GM19025 (cell line): ENCODE data around the gene GOLGA6C.
"Not testable (repeated sequence)": the region's sequence is repeated elsewhere in the genome, so short reads cannot be mapped to it uniquely, and the experiment has no call there.

ENCODE experiments used
- ATAC-seq: cut with Tn5 transposase; IDR thresholded peaks from one replicate; pipeline ENCODE4 v1.9.1; 2021; ENCODE audit warnings: mild to moderate bottlenecking, low read depth, moderate library complexity; ENCODE audit not compliant: unreplicated experiment

The GOLGA6C gene

GRCh38 chr15:75258034-75258433, at the start of gene GOLGA6C:
TSS of gene GOLGA6C (plus strand) at chr15:75258334. CDS start at chr15:75258599, 265 bp downstream.
- ATAC-seq: not testable (repeated sequence)

DNA sequence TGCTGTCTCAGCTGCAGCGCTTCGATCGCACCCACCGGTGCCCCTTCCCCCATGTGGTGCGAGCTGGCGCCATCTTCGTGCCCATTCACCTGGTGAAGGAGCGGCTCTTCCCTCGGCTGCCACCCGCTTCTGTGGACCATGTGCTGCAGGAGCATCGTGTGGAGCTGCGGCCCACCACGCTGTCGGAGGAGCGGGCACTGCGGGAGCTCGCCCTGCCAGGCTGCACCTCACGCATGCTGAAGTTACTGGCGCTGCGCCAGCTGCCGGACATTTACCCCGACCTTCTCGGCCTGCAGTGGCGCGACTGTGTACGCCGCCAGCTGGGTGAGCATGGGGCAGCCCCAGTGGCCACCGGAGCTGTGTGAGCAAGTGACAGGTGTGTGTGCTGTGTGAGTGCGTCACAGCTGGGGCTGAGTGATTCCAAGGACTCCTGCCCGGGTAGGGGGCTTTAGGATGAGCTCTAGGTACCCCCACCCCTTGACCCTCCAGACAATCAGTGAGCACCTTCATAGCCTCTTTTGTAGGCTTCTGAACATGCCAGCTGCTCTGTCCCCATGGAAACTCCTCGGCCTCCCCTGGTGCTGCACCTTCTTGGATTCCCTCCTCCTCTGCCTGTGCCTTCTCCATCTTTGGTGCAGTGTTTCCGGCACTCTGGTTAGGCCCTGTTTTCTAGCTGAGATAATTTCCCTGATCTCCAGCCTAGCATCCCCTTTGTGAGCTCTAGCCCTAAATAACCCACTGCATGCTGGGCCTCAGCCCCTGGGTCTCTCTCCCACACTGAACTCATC, 49.4 kb upstream of the GOLGA6C start:
- ATAC-seq: no peak

DNA sequence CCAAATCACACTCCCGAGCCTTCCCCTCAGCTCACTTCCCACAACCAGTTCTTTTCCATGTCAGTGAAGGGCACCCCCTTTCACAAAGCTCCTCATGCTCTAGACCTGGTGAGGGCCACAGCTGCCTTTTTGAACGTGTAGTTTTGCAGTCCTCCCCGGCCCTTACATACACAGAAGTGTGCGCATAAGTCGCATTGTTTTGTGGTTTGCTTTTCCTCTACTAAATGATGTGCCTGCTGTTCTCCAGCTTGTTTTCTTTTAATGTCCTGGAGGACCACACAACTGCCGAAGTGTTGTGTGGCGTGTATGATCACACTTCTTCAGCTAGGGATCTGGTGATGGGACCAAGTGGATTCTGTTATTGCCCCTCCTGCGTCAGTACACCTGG, 48.9 kb upstream of the GOLGA6C start:
- ATAC-seq: no peak

GRCh38 chr15:75210811-75211230, 47.3 kb upstream of the GOLGA6C start:
- no peak for ATAC-seq

- ATAC-seq: no peak
Measured at GRCh38 chr15:75211436-75212199, 46.5 kb upstream of the GOLGA6C start.

DNA sequence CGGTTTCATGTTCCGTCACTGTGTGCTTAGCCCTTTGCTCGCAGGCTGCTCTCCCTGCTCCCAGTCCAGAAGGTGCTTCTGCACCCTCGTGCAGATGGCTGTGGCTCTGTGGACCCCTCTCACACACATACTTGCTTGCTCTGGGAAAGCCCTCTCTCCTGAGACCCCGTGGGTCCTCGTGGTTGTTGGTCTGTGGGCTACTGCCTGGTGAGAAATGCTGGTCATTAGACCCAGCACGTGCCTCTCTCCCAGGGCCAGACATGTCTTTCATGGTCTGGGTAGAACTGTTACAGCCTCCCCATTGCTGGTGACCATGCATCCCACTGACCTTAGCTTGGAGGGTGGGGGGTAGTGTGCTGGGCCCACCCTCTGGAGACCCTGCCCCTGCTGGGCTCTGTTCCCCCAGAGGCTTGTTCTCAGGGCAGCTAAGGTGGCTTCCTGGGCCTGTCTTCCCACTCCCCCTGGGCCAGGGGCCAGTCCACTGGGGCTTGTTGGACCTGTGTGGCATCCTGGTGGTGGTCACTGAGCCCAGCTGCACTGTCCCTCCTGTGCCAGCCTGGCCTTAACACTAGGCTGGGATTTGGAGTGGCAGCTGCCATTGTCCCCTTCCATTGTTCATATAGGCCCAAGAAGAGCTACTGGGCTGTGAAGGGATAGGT, 45.8 kb upstream of the GOLGA6C start:
- no peak for ATAC-seq

GRCh38 chr15:75213212-75213767, 44.8 kb upstream of the GOLGA6C start:
- no peak for ATAC-seq

DNA sequence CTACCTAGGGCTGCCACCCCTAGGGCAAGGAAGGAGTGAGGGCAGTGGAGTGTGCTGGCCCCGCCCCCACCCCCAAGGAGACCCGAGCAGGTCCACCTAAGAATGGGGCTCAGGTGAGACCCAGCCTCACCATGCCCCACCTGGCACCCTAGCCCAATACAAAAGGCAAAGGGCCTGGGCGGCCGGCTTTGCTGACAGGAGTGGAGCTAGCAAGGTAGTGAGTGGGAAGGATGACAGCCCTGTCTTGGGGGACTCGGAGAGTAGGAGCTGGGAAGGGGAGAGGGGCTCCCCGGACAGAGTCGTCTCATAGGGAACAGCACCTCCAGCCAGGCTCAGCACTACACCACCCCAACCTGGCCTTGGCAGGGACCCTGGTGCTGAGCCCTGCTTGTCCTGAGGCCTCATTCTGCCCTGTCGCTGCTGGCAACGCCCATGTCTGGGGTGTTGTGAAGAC, 44.3 kb upstream of the GOLGA6C start:
- no peak for ATAC-seq

DNA sequence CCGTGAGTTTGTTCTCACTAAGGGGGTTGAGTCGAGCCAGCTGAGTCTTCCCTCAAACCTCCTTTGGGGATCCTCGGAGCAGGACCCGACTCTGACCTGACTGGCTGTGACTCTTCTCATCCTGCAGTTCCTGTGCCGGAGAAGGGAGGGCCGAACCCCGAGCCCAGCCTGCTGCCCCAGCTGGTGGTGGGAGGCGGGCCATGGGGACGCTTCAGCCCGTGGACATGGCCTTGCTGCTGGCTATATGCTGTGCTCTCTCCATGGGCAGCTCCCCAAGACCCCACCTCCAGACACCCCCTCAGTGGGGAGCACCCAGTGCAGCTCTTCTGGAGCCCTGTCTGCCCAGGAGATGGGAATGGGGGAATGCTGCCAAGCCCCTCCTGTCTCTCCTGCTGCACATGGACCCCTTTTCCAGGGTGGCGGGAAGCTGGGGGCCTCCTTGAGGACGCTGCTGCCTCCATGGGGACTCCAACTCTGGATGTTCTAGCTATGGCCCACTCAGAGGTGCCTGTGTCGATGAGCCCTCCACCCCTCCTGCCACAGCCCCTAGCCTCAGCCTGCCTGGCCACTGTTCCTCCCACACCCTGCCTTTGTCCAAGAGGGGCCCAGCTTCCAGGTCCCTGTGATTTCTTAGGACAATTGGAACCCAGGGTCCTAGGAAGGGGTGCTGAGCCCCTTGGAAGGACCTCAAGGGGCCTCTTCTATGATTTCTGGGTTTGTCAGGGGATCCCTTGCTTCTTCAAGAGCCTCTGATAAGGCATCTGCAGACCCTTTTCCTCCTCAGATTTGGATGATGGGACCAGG, 43.6 kb upstream of the GOLGA6C start:
- ATAC-seq: no peak

GRCh38 chr15:75215107-75216004, 42.8 kb upstream of the GOLGA6C start:
- ATAC-seq: no peak

- ATAC-seq: no peak
Measured at GRCh38 chr15:75217012-75217411, 41.1 kb upstream of the GOLGA6C start.

- ATAC-seq: not testable (repeated sequence)
Measured at GRCh38 chr15:75217574-75217973, 40.6 kb upstream of the GOLGA6C start.

DNA sequence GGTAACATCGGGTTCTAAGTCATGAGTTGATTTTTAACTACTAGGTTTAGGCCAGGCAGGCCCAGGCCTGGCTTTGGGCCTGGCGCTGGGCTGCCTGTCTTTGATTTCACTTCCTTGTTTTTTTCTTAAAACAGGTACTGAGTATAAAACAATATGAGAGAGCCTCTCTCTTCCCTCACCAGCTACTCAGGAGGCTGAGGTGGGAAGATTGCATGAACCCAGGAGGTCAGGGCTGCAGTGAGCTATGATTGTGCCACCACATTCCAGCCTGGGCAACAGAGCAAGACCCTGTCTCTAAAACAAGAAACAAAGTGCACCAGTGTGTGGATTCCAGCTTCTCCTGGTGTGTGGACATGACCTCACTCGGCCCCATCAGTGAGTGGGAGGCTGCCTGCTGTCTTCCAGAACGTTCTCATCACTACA, 38.6 kb upstream of the GOLGA6C start:
- peak; percentile 43 for ATAC-seq

- no peak for ATAC-seq
Measured at GRCh38 chr15:75223688-75224087, 34.4 kb upstream of the GOLGA6C start.

GRCh38 chr15:75224281-75224680, 33.9 kb upstream of the GOLGA6C start:
- ATAC-seq: no peak

DNA sequence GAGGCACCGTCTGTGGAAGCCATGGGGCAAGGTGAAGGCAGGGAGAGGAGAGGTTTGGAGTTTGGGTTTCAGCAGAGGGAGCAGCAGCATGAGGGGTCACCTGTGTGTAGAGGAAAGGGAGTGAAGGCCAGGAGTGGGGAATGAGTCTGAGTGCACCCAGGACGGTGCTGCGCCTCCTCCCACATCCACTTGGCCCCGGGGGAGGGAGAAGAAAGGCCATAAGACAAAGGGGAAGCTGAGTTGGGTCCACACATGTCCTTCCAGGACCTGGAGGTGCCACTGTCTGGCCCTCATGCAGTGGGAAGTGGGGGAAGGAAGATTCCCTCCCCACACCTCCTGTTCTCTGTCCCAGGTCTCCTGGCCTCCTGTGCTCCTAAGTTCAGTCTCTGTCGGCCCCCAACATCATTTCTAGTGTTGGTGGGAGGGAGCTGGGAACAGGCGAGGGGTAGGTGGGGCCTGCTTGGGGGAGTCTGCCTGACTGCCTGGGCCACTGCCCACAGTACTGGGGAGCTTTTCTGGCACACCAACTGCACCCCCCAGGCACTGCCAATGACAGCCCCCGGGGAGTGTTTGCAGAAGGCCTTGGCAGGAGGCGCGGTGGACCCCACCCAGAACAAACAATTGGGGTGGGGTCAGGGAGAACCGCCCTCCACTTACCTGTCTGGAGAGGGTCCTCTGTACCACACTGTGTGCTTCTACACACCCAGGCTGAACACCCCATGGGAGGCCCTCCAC, 32.9 kb upstream of the GOLGA6C start:
- ATAC-seq: not testable (repeated sequence)

GRCh38 chr15:75225951-75226732, 32.0 kb upstream of the GOLGA6C start:
- ATAC-seq: no peak

GRCh38 chr15:75227112-75227511, 31.0 kb upstream of the GOLGA6C start:
- ATAC-seq: not testable (repeated sequence)
